Erythroblast (primary cell): ENCODE data around the gene CTNNA3.

ENCODE experiments used
- DNase-seq, 2 experiments: peaks; one replicate each; lab custom pipeline; 2025; lab: John Stamatoyannopoulos, UW
- GATA1 ChIP-seq: IDR thresholded peaks from 2 replicates; pipeline ENCODE4 v1.6.1; 2011; ENCODE audit warnings: low read depth, mild to moderate bottlenecking, control low read depth, low read length, moderate library complexity
- POLR2A ChIP-seq: IDR thresholded peaks from 2 replicates; pipeline ENCODE4 v1.6.1; 2011; ENCODE audit warnings: mild to moderate bottlenecking, low read length

Gene CTNNA3

GRCh38 chr10:66942407-66942806, 753.6 kb downstream of the CTNNA3 start:
- no peak for DNase-seq
- TF ChIP-seq POLR2A (no peak), GATA1 (no peak)

GRCh38 chr10:66941491-66941890, 754.5 kb downstream of the CTNNA3 start:
- TF ChIP-seq POLR2A (no peak), GATA1 (no peak)
- no peak for DNase-seq

- DNase-seq: no peak
- TF ChIP-seq POLR2A (no peak), GATA1 (no peak)
Measured at GRCh38 chr10:66940965-66941364, 755.0 kb downstream of the CTNNA3 start.

- DNase-seq: no peak
- TF ChIP-seq GATA1 (no peak), POLR2A (no peak)
Measured at GRCh38 chr10:66934711-66935110, 761.3 kb downstream of the CTNNA3 start.

- DNase-seq: no peak
- TF ChIP-seq GATA1 (no peak), POLR2A (no peak)
Measured at GRCh38 chr10:66931949-66932343, 764.0 kb downstream of the CTNNA3 start.

- TF ChIP-seq POLR2A (no peak), GATA1 (no peak)
- DNase-seq: peak; percentile 50 to 72
Measured at GRCh38 chr10:66931340-66931948, 764.6 kb downstream of the CTNNA3 start.

GRCh38 chr10:66929375-66929774, 766.6 kb downstream of the CTNNA3 start:
- TF ChIP-seq POLR2A (no peak), GATA1 (no peak)

GRCh38 chr10:66928776-66929175, 767.2 kb downstream of the CTNNA3 start:
- DNase-seq: no peak
- TF ChIP-seq POLR2A (no peak), GATA1 (no peak)

More at GRCh38 chr10:66929375-66929774, 766.6 kb downstream of the CTNNA3 start:
- DNase-seq: no peak

- TF ChIP-seq POLR2A (no peak), GATA1 (no peak)
- DNase-seq: no peak
Measured at GRCh38 chr10:66927971-66928770, 767.8 kb downstream of the CTNNA3 start.

GRCh38 chr10:66927251-66927935, 768.6 kb downstream of the CTNNA3 start:
- no peak for DNase-seq
- TF ChIP-seq POLR2A (no peak), GATA1 (no peak)

- DNase-seq: no peak
- TF ChIP-seq GATA1 (no peak), POLR2A (no peak)
Measured at GRCh38 chr10:66926841-66927240, 769.2 kb downstream of the CTNNA3 start.

- TF ChIP-seq GATA1 (no peak), POLR2A (no peak)
- peak; percentile 14 to 15 for DNase-seq
Measured at GRCh38 chr10:66925896-66926715, 769.9 kb downstream of the CTNNA3 start, which contains the start of gene LRRTM3. TSS of gene LRRTM3 (plus strand) at chr10:66926036.

GRCh38 chr10:66925373-66925772, 770.6 kb downstream of the CTNNA3 start:
- TF ChIP-seq GATA1 (no peak), POLR2A (no peak)

More at GRCh38 chr10:66925373-66925772, 770.6 kb downstream of the CTNNA3 start:
- no peak for DNase-seq
